ENCODE measurements around the gene COL27A1. TPM values are rescaled to one million over a fixed set of nuclear protein-coding genes. Genes with fewer than 3 reads are reported as not detected.

Gene COL27A1
- total RNA-seq, 2 experiments from 2014 or later = 0.87 to 1.2 TPM

GRCh38 chr9:114286146-114286679 lies 130.9 kb downstream of the COL27A1 start:
- ChIA-PET CTCF (no interaction called here), POLR2A (no interaction called here)
- Histone ChIP-seq H3K27me3 (ENCODE audit: control insufficient read depth in 1 of 2, insufficient read depth in 2 of 2, low read length in 2 of 2) (no peaks in the 10 kb centered on the region), H3K36me3 (ENCODE audit: insufficient read depth, low read length) (no peaks in the 10 kb centered on the region), H3K4me3 (ENCODE audit: low read length) (no peak overlapping the region), H3K27ac (ENCODE audit: low read depth in 1 of 2, low read length in 2 of 2) (no peak overlapping the region), H3K9me3 (ENCODE audit: control insufficient read depth in 1 of 2, insufficient read depth in 1 of 2, low read length in 2 of 2) (no peaks in the 10 kb centered on the region), H3K4me1 (ENCODE audit: insufficient read depth, low read length) (peaks cover 2% of the 10 kb centered on the region)
- Mint-ChIP-seq H3K27me3 (peaks cover 6% of the 10 kb centered on the region), H3K4me1 (ENCODE audit: low read depth) (no peaks in the 10 kb centered on the region), H3K36me3 (ENCODE audit: low read depth) (no peaks in the 10 kb centered on the region), H3K9me3 (no peaks in the 10 kb centered on the region), H3K4me3 (no peak overlapping the region), H3K27ac (no peak overlapping the region)
- no peak for TF ChIP-seq CTCF (IDR thresholded peaks at IDR 0.05)
- ATAC-seq (ENCODE audit: poor library complexity) = no peak
- DNase-seq = peak in 1 of 14 experiments; percentile 1
- intact Hi-C loops (cut with DNase I, micrococcal nuclease) = no loop called here

- Mint-ChIP-seq H3K4me3 (no peak overlapping the region), H3K9me3 (no peaks in the 10 kb centered on the region)
Observed at GRCh38 chr9:114287001-114287762, 131.8 kb downstream of the COL27A1 start.

GRCh38 chr9:114287763-114288192 lies 132.4 kb downstream of the COL27A1 start:
- Mint-ChIP-seq H3K4me3 (no peak overlapping the region), H3K27me3 (peaks cover 6% of the 10 kb centered on the region), H3K9me3 (no peaks in the 10 kb centered on the region), H3K27ac (no peak overlapping the region), H3K36me3 (ENCODE audit: low read depth) (no peaks in the 10 kb centered on the region), H3K4me1 (ENCODE audit: low read depth) (no peaks in the 10 kb centered on the region)
- no peak overlapping the region for H3K4me3 ChIP-seq (ENCODE audit: low read length)
- no peaks in the 10 kb centered on the region for H3K36me3 ChIP-seq (ENCODE audit: insufficient read depth, low read length)
- no peak overlapping the region for H3K27ac ChIP-seq (ENCODE audit: low read depth in 1 of 2, low read length in 2 of 2)
- H3K9me3 ChIP-seq (ENCODE audit: control insufficient read depth in 1 of 2, insufficient read depth in 1 of 2, low read length in 2 of 2) = no peaks in the 10 kb centered on the region
- ChIA-PET CTCF (no interaction called here), POLR2A (no interaction called here)
- ATAC-seq (ENCODE audit: poor library complexity) = no peak
- H3K4me1 ChIP-seq (ENCODE audit: insufficient read depth, low read length) = peaks cover 3% of the 10 kb centered on the region
- DNase-seq = peak in 1 of 14 experiments; percentile 1
- intact Hi-C loops (cut with DNase I, micrococcal nuclease) = no loop called here
- no peak for TF ChIP-seq CTCF (IDR thresholded peaks at IDR 0.05)
- H3K27me3 ChIP-seq (ENCODE audit: control insufficient read depth in 1 of 2, insufficient read depth in 2 of 2, low read length in 2 of 2) = no peaks in the 10 kb centered on the region

More at GRCh38 chr9:114287001-114287762, 131.8 kb downstream of the COL27A1 start:
- H3K9me3 ChIP-seq (ENCODE audit: control insufficient read depth in 1 of 2, insufficient read depth in 1 of 2, low read length in 2 of 2) = no peaks in the 10 kb centered on the region
- DNase-seq = peak in 1 of 14 experiments; percentile 1
- ATAC-seq (ENCODE audit: poor library complexity) = no peak
- POLR2A ChIA-PET = no interaction called here
- intact Hi-C loops (cut with DNase I, micrococcal nuclease) = no loop called here
- Mint-ChIP-seq H3K4me1 (ENCODE audit: low read depth) (no peaks in the 10 kb centered on the region), H3K27me3 (peaks cover 6% of the 10 kb centered on the region), H3K27ac (no peak overlapping the region), H3K36me3 (ENCODE audit: low read depth) (no peaks in the 10 kb centered on the region)
- H3K27ac ChIP-seq (ENCODE audit: low read depth in 1 of 2, low read length in 2 of 2) = no peak overlapping the region
- no peaks in the 10 kb centered on the region for H3K36me3 ChIP-seq (ENCODE audit: insufficient read depth, low read length)
- no peak for TF ChIP-seq CTCF (IDR thresholded peaks at IDR 0.05)
- H3K27me3 ChIP-seq (ENCODE audit: control insufficient read depth in 1 of 2, insufficient read depth in 2 of 2, low read length in 2 of 2) = no peaks in the 10 kb centered on the region
- H3K4me3 ChIP-seq (ENCODE audit: low read length) = no peak overlapping the region
- peaks cover 3% of the 10 kb centered on the region for H3K4me1 ChIP-seq (ENCODE audit: insufficient read depth, low read length)
- CTCF ChIA-PET = no interaction called here
